Measurements from ENCODE around the gene SLC43A3.

GRCh38 chr11:57410287-57410686 is 16.6 kb downstream of the SLC43A3 start:
- TF ChIP-seq, protein P1, sequence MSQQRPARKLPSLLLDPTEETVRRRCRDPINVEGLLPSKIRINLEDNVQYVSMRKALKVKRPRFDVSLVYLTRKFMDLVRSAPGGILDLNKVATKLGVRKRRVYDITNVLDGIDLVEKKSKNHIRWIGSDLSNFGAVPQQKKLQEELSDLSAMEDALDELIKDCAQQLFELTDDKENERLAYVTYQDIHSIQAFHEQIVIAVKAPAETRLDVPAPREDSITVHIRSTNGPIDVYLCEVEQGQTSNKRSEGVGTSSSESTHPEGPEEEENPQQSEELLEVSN (IDR thresholded peaks at IDR 0.05; ENCODE audit: borderline replicate concordance in 1 of 2, extremely low read depth in 1 of 2, insufficient read depth in 1 of 2, insufficient read length in 1 of 2, low read depth in 1 of 2, low read length in 1 of 2, poor library complexity in 1 of 2, severe bottlenecking in 1 of 2) = no peak
- TF ChIP-seq KDM5B (IDR thresholded peaks at IDR 0.05; ENCODE audit: insufficient replicate concordance, low read depth, low read length) = no peak
- no peak for TF ChIP-seq NCOA1 (IDR thresholded peaks at IDR 0.05; ENCODE audit: low read depth)
- TF ChIP-seq HDAC1 (IDR thresholded peaks at IDR 0.05) = no peak
- TF ChIP-seq FOXK2 (conservative IDR thresholded peaks at IDR 0.05 in 1 of 2, IDR thresholded peaks at IDR 0.05 in 1 of 2; ENCODE audit: low read depth in 2 of 2) = no peak
- TF ChIP-seq NFIC (IDR thresholded peaks at IDR 0.05) = no peak
- TF ChIP-seq, protein P2, sequence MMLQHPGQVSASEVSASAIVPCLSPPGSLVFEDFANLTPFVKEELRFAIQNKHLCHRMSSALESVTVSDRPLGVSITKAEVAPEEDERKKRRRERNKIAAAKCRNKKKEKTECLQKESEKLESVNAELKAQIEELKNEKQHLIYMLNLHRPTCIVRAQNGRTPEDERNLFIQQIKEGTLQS (IDR thresholded peaks at IDR 0.05) = no peak
- TF ChIP-seq, protein P2 (CRISPR knock-in tag; conservative IDR thresholded peaks at IDR 0.05) = no peak
- TF ChIP-seq SP1 (CRISPR knock-in tag; IDR thresholded peaks at IDR 0.05) = no peak
- no peak for TF ChIP-seq FOXP4 (CRISPR knock-in tag; IDR thresholded peaks at IDR 0.05; ENCODE audit: borderline replicate concordance)
- no peak for TF ChIP-seq CTCF (IDR thresholded peaks at IDR 0.05 in 2 of 3, conservative IDR thresholded peaks at IDR 0.05 in 1 of 3; ENCODE audit: insufficient read depth in 2 of 3, low read depth in 1 of 3, low read length in 3 of 3)

Data from K562 (cell line).